ENCODE data around the gene TDRD1. TPM values are rescaled to one million over a fixed set of nuclear protein-coding genes. Genes with fewer than 3 reads are reported as not detected.

TDRD1 gene
- total RNA-seq, 1 experiment from 2014 or later: not detected

- no peak for DNase-seq (ENCODE audit: low spot score)
These were observed 49.0 kb downstream of the TDRD1 start for GRCh38 chr10:114228156-114228555.

- DNase-seq (ENCODE audit: low spot score): no peak
These were observed 53.5 kb downstream of the TDRD1 start for GRCh38 chr10:114232561-114233176.

GRCh38 chr10:114233482-114233881, 54.3 kb downstream of the TDRD1 start:
- DNase-seq (ENCODE audit: low spot score): no peak

- no peak for DNase-seq (ENCODE audit: low spot score)
These were observed 55.0 kb downstream of the TDRD1 start for GRCh38 chr10:114234132-114234531.

- DNase-seq (ENCODE audit: low spot score): peak; percentile 77
These were observed 60.2 kb downstream of the TDRD1 start, which contains the start of gene VWA2 for GRCh38 chr10:114239117-114239993. Gene VWA2 (plus strand): TSS chr10:114239254. CDS start chr10:114248714, 9,460 bp downstream.

GRCh38 chr10:114239994-114240345, 60.8 kb downstream of the TDRD1 start:
- DNase-seq (ENCODE audit: low spot score): peak; percentile 57

GRCh38 chr10:114242235-114242634, 63.1 kb downstream of the TDRD1 start:
- no peak for DNase-seq (ENCODE audit: low spot score)

- no peak for DNase-seq (ENCODE audit: low spot score)
These were observed 64.5 kb downstream of the TDRD1 start for GRCh38 chr10:114243661-114244060.

- no peak for DNase-seq (ENCODE audit: low spot score)
These were observed 65.0 kb downstream of the TDRD1 start for GRCh38 chr10:114244126-114244525.

GRCh38 chr10:114245121-114245791, 66.1 kb downstream of the TDRD1 start:
- DNase-seq (ENCODE audit: low spot score): no peak

GRCh38 chr10:114246679-114247305, 67.6 kb downstream of the TDRD1 start:
- peak; percentile 66 for DNase-seq (ENCODE audit: low spot score)

- DNase-seq (ENCODE audit: low spot score): no peak
These were observed 71.1 kb downstream of the TDRD1 start for GRCh38 chr10:114250236-114250635.

GRCh38 chr10:114250716-114251115, 71.6 kb downstream of the TDRD1 start:
- no peak for DNase-seq (ENCODE audit: low spot score)

- DNase-seq (ENCODE audit: low spot score): no peak
These were observed 72.9 kb downstream of the TDRD1 start for GRCh38 chr10:114252092-114252491.

GRCh38 chr10:114252883-114253282, 73.7 kb downstream of the TDRD1 start:
- no peak for DNase-seq (ENCODE audit: low spot score)

GRCh38 chr10:114255227-114255626, 76.1 kb downstream of the TDRD1 start:
- DNase-seq (ENCODE audit: low spot score): no peak

- DNase-seq (ENCODE audit: low spot score): no peak
These were observed 77.0 kb downstream of the TDRD1 start for GRCh38 chr10:114256008-114256765.

GRCh38 chr10:114256822-114257221, 77.7 kb downstream of the TDRD1 start:
- DNase-seq (ENCODE audit: low spot score): no peak

- no peak for DNase-seq (ENCODE audit: low spot score)
These were observed 78.3 kb downstream of the TDRD1 start for GRCh38 chr10:114257498-114257897.

GRCh38 chr10:114258274-114258840, 79.2 kb downstream of the TDRD1 start:
- DNase-seq (ENCODE audit: low spot score): peak; percentile 71

GRCh38 chr10:114259824-114260223, 80.7 kb downstream of the TDRD1 start:
- DNase-seq (ENCODE audit: low spot score): no peak

All from HT-29 (cell line).